ENCODE results near the gene CTNNAL1. TPM values are rescaled to one million over a fixed set of nuclear protein-coding genes. Genes with fewer than 3 reads are reported as not detected.
"Not testable (repeated sequence)": the region's sequence is repeated elsewhere in the genome, so short reads cannot be mapped to it uniquely, and the experiment has no call there.

The CTNNAL1 gene
- total RNA-seq, 1 donor from 2014 or later = 177 TPM

GRCh38 chr9:108956022-108956630 is 57.2 kb downstream of the CTNNAL1 start:
- intact Hi-C loops (cut with DNase I) = no loop called here
- no peak for ATAC-seq
- DNase-seq (ENCODE audit: low spot score) = no peak

GRCh38 chr9:108953983-108954574 is 59.2 kb downstream of the CTNNAL1 start:
- intact Hi-C loops (cut with DNase I) = no loop called here
- DNase-seq (ENCODE audit: low spot score) = no peak
- peak; percentile 78 for ATAC-seq

- intact Hi-C loops (cut with DNase I) = no loop called here
- no peak for DNase-seq (ENCODE audit: low spot score)
- ATAC-seq = no peak
These were observed 61.7 kb downstream of the CTNNAL1 start for GRCh38 chr9:108951578-108951977.

GRCh38 chr9:108950168-108950567 is 63.1 kb downstream of the CTNNAL1 start:
- intact Hi-C loops (cut with DNase I) = no loop called here
- DNase-seq (ENCODE audit: low spot score) = no peak
- ATAC-seq = no peak

GRCh38 chr9:108939975-108940374 is 73.3 kb downstream of the CTNNAL1 start:
- no peak for ATAC-seq
- intact Hi-C loops (cut with DNase I) = no loop called here
- DNase-seq (ENCODE audit: low spot score) = no peak

- intact Hi-C loops (cut with DNase I) = no loop called here
- DNase-seq (ENCODE audit: low spot score) = no peak
- no peak for ATAC-seq
These were observed 75.6 kb downstream of the CTNNAL1 start for GRCh38 chr9:108937561-108938305.

GRCh38 chr9:108934323-108934893 is 78.9 kb downstream of the CTNNAL1 start, which contains the start of gene ABITRAM:
ABITRAM (plus strand) TSS chr9:108934400; CDS start chr9:108934487, 87 bp downstream.
- intact Hi-C loops (cut with DNase I) = no loop called here
- peak; percentile 82 for DNase-seq (ENCODE audit: low spot score)

GRCh38 chr9:108933718-108934322 is 79.5 kb downstream of the CTNNAL1 start, which contains the start of gene ELP1:
ELP1 (minus strand) TSS chr9:108934124; CDS start chr9:108931146, 2,978 bp downstream.
- ATAC-seq = peak; percentile 95
- DNase-seq (ENCODE audit: low spot score) = peak; percentile 95
- intact Hi-C loops (cut with DNase I) = loop anchor here (2.0 kb wide), 1 partner anchor 57 kb away; no protein-coding TSS in a partner anchor

More at GRCh38 chr9:108934323-108934893, 78.9 kb downstream of the CTNNAL1 start, which contains the start of gene ABITRAM:
- peak; percentile 97 for ATAC-seq

GRCh38 chr9:108933231-108933717 is 80.0 kb downstream of the CTNNAL1 start:
- no peak for ATAC-seq
- intact Hi-C loops (cut with DNase I) = loop anchor here (2.0 kb wide), 1 partner anchor 58 kb away; no protein-coding TSS in a partner anchor
- no peak for DNase-seq (ENCODE audit: low spot score)

- DNase-seq (ENCODE audit: low spot score) (no peak), ATAC-seq (no peak)
- intact Hi-C loops (cut with DNase I) = no loop called here
These were observed 84.9 kb downstream of the CTNNAL1 start for GRCh38 chr9:108928386-108928785.

GRCh38 chr9:108924466-108924865 is 88.8 kb downstream of the CTNNAL1 start:
- ATAC-seq (no peak), DNase-seq (ENCODE audit: low spot score) (no peak)
- intact Hi-C loops (cut with DNase I) = no loop called here

- intact Hi-C loops (cut with DNase I) = no loop called here
- ATAC-seq = no peak
These were observed 92.1 kb downstream of the CTNNAL1 start for GRCh38 chr9:108921200-108921599.

GRCh38 chr9:108920401-108920800 is 92.9 kb downstream of the CTNNAL1 start:
- DNase-seq (ENCODE audit: low spot score); ATAC-seq; intact Hi-C loops (cut with DNase I): not testable (repeated sequence)

More at GRCh38 chr9:108921200-108921599, 92.1 kb downstream of the CTNNAL1 start:
- no peak for DNase-seq (ENCODE audit: low spot score)

GRCh38 chr9:108919517-108919916 is 93.8 kb downstream of the CTNNAL1 start:
- DNase-seq (ENCODE audit: low spot score) (no peak), ATAC-seq (no peak)
- intact Hi-C loops (cut with DNase I) = no loop called here

- ATAC-seq (no peak), DNase-seq (ENCODE audit: low spot score) (no peak)
- intact Hi-C loops (cut with DNase I) = no loop called here
These were observed 99.9 kb downstream of the CTNNAL1 start for GRCh38 chr9:108913391-108913790.

- intact Hi-C loops (cut with DNase I) = no loop called here
- ATAC-seq (no peak), DNase-seq (ENCODE audit: low spot score) (no peak)
These were observed 101.5 kb downstream of the CTNNAL1 start for GRCh38 chr9:108911820-108912219.

- ATAC-seq = no peak
- DNase-seq (ENCODE audit: low spot score) = no peak
- intact Hi-C loops (cut with DNase I) = no loop called here
These were observed 102.4 kb downstream of the CTNNAL1 start for GRCh38 chr9:108910914-108911313.

- intact Hi-C loops (cut with DNase I) = no loop called here
- DNase-seq (ENCODE audit: low spot score) (no peak), ATAC-seq (no peak)
These were observed 102.9 kb downstream of the CTNNAL1 start for GRCh38 chr9:108910402-108910801.

GRCh38 chr9:108905494-108905893 is 107.8 kb downstream of the CTNNAL1 start:
- no peak for DNase-seq (ENCODE audit: low spot score)
- intact Hi-C loops (cut with DNase I) = no loop called here
- ATAC-seq = no peak

Measured in sciatic nerve (tissue), 2 donors.